Smooth muscle cell of the pulmonary artery (primary cell): Measurements from ENCODE around the gene C16orf96. TPM values are rescaled to one million over a fixed set of nuclear protein-coding genes. Genes with fewer than 3 reads are reported as not detected.

Experiments used
- total RNA-seq: library from RNA; depleted of rRNA; stranded (reverse); fragments of >200 nt; gene quantifications from 2 replicates; pipeline ENCODE4 v1.2.3, GENCODE V29; 2014

Gene C16orf96
- total RNA-seq = 0.07 TPM in 1 of 2 replicates, not detected in the other

GRCh38 chr16:4556112-4556511 lies at the start of gene C16orf96:
Gene C16orf96, plus strand, starts transcription at chr16:4556340. Its CDS starts 150 bp downstream, at chr16:4556490.

GRCh38 chr16:4538350-4539235 lies 17.5 kb upstream of the C16orf96 start, which contains the start of gene CDIP1:
Gene CDIP1, minus strand, starts transcription at chr16:4538773. Its CDS starts 24,643 bp downstream, at chr16:4514130.

GRCh38 chr16:4614571-4615383 lies 58.6 kb downstream of the C16orf96 start, which contains the start of gene UBALD1:
Gene UBALD1, minus strand, starts transcription at chr16:4614888. Its CDS starts 91 bp downstream, at chr16:4614797.

GRCh38 chr16:4624015-4624826 lies 68.1 kb downstream of the C16orf96 start, which contains the start of gene MGRN1:
Gene MGRN1, plus strand, starts transcription at chr16:4624826. Its CDS starts 135 bp downstream, at chr16:4624961.

Other genes with a start within 250 kb of the C16orf96 start
- 5.9 and 7.8 TPM in 2 replicates for gene GLIS2, start 240.3 kb upstream of the C16orf96 start, total RNA-seq
- 13.6 and 23.2 TPM in 2 replicates for gene PAM16, start 205.0 kb upstream of the C16orf96 start, total RNA-seq
- gene VASN, start 184.5 kb upstream of the C16orf96 start, total RNA-seq = 137 and 148 TPM in 2 replicates
- 11.2 and 20.1 TPM in 2 replicates for gene CORO7, start 139.7 kb upstream of the C16orf96 start, total RNA-seq
- gene DNAJA3, start 130.5 kb upstream of the C16orf96 start, total RNA-seq = 61.3 and 69.2 TPM in 2 replicates
- 41.3 and 49.3 TPM in 2 replicates for gene NMRAL1, start 81.7 kb upstream of the C16orf96 start, total RNA-seq
- 43.5 and 46.5 TPM in 2 replicates for gene HMOX2, start 79.9 kb upstream of the C16orf96 start, total RNA-seq
- gene CDIP1, start 17.6 kb upstream of the C16orf96 start, total RNA-seq = 16.1 and 25.0 TPM in 2 replicates
- 3.5 and 7.0 TPM in 2 replicates for gene UBALD1, start 58.5 kb downstream of the C16orf96 start, total RNA-seq
- 38.8 and 56.0 TPM in 2 replicates for gene MGRN1, start 68.5 kb downstream of the C16orf96 start, total RNA-seq
- gene NUDT16L1, start 137.2 kb downstream of the C16orf96 start, total RNA-seq = 22.6 and 23.5 TPM in 2 replicates
- gene ANKS3, start 177.9 kb downstream of the C16orf96 start, total RNA-seq = 25.3 and 37.1 TPM in 2 replicates
- gene DNAAF8, start 178.2 kb downstream of the C16orf96 start, total RNA-seq = 1.0 and 1.2 TPM in 2 replicates
- gene ZNF500, start 210.8 kb downstream of the C16orf96 start, total RNA-seq = 8.1 and 11.3 TPM in 2 replicates
- not detected in 2 replicates for gene SEPTIN12, start 232.0 kb downstream of the C16orf96 start, total RNA-seq
- gene SMIM22, start 239.0 kb downstream of the C16orf96 start, total RNA-seq = not detected in 2 replicates
- gene ROGDI, start 246.3 kb downstream of the C16orf96 start, total RNA-seq = 9.2 and 9.5 TPM in 2 replicates